22Rv1 (cell line): Measurements from ENCODE around the gene TBC1D22B.
A peak's percentile ranks its signal among the peaks of the same experiment; 100 is the strongest.
"Not testable (repeated sequence)": the region's sequence is repeated elsewhere in the genome, so short reads cannot be mapped to it uniquely, and the experiment has no call there.

ENCODE experiments used
- H3K27ac ChIP-seq: fragments of 450-650 bp; 2 replicates; pipeline ENCODE4 v1.5.1; 2017
- CTCF ChIP-seq: fragments of 450-650 bp; IDR thresholded peaks from 2 replicates; pipeline ENCODE4 v1.5.1; 2017; ENCODE audit warnings: mild to moderate bottlenecking
- ZFX ChIP-seq: fragments of 450-650 bp; IDR thresholded peaks from 2 replicates; pipeline ENCODE4 v1.6.1; 2017; ENCODE audit warnings: antibody characterized with exemption, borderline replicate concordance

The TBC1D22B gene

GRCh38 chr6:37338745-37339255 lies 81.2 kb downstream of the TBC1D22B start:
- TF ChIP-seq CTCF = no peak
- TF ChIP-seq ZFX = no peak
- H3K27ac ChIP-seq = peak overlapping the region; percentile 66

GRCh38 chr6:37339741-37340638 lies 82.4 kb downstream of the TBC1D22B start:
- H3K27ac ChIP-seq = peak overlapping the region; percentile 66
- no peak for TF ChIP-seq CTCF
- TF ChIP-seq ZFX = no peak

DNA sequence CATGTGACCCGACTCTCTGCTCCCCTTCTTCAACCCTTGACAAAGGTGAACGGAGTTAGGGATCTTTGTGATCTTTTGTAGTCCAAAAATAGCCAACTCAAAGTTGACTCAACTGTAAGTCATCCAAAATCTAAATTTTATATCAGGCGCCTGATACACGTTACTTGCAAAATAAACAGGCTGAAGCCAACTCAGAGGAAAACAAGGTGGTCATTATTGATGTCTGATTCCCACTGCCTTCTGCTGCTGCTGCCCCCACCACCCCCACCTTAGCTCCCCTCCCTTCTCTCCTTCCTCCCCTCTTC lies 83.0 kb downstream of the TBC1D22B start:
- TF ChIP-seq CTCF = no peak
- no peak for TF ChIP-seq ZFX
- no peak overlapping the region for H3K27ac ChIP-seq

DNA sequence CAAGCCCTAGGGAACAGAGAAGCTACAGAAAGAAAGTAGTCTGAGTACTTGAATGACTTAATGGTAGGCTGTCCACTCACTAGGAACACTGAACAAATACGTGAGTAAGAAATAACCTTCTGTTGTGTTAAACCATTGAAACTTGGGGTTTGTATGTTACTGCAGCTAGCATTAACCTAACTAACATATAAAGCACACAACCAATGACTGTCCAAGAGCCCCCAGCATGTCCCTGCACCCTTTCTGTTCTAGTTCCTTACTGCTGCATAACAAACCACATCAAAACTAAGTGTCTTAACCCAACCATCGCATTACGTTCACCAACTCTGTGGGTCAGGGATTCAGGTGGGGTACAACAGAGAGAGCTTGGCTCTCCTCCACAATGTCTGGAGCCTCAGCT lies 85.7 kb downstream of the TBC1D22B start:
- TF ChIP-seq CTCF = no peak
- no peak for TF ChIP-seq ZFX
- no peak overlapping the region for H3K27ac ChIP-seq

- no peak for TF ChIP-seq CTCF
- no peak for TF ChIP-seq ZFX
- no peak overlapping the region for H3K27ac ChIP-seq
Measured at GRCh38 chr6:37344308-37344707, 86.7 kb downstream of the TBC1D22B start.

DNA sequence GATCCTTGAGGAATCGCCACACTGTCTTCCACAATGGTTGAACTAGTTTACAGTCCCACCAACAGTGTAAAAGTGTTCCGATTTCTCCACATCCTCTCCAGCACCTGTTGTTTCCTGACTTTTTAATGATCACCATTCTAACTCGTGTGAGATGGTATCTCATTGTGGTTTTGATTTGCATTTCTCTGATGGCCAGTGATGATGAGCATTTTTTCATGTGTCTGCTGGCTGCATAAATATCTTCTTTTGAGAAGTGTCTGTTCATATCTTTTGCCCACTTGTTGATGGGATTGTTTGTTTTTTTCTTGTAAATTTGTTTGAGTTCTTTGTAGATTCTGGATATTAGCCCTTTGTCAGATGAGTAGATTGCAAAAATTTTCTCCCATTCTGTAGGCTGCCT lies 88.2 kb downstream of the TBC1D22B start:
- H3K27ac ChIP-seq = not testable (repeated sequence)

- TF ChIP-seq CTCF (no peak), ZFX (no peak)
- no peak overlapping the region for H3K27ac ChIP-seq
Measured at GRCh38 chr6:37347177-37347576, 89.6 kb downstream of the TBC1D22B start.
